ENCODE measurements around the gene ANO6. TPM values are rescaled to one million over a fixed set of nuclear protein-coding genes. Genes with fewer than 3 reads are reported as not detected.

The ANO6 gene
- total and polyA plus RNA-seq, 2 of the 4 experiments (the other 2 are of a cell fraction) = 21.6 to 41.0 TPM

- CTCF ChIA-PET = no interaction called here
- in situ Hi-C loops (cut with MboI; ENCODE audit: low sequenced_read_pairs) = loop anchor here (10.0 kb wide), 1 partner anchor 576 kb away; no protein-coding TSS in a partner anchor
- Histone ChIP-seq H4K91ac (ENCODE audit: insufficient read depth, low read depth, low read length) (no peak overlapping the region), H3K9ac (ENCODE audit: low read depth, low read length) (no peak overlapping the region), H3K18ac (ENCODE audit: low read depth, low read length) (no peak overlapping the region), H3K4me3 (ENCODE audit: insufficient read depth, low read depth, low read length) (no peak overlapping the region), H3K27me3 (ENCODE audit: control insufficient read depth, insufficient read depth, low read length) (peaks cover 3% of the 10 kb centered on the region; the same call in 1 of the 2 replicates), H3K4ac (ENCODE audit: low read depth, low read length) (no peak overlapping the region), H4K8ac (ENCODE audit: low read depth in 2 of 2, low read length in 2 of 2) (no peak overlapping the region), H3K14ac (replicated peaks; ENCODE audit: low read depth, low read length) (no peak overlapping the region), H2BK20ac (ENCODE audit: low read depth, low read length) (no peak overlapping the region), H2AK9ac (replicated peaks; ENCODE audit: low read depth, low read length, poor library complexity) (no peak overlapping the region), H3K4me2 (ENCODE audit: low read depth, low read length) (no peak overlapping the region), H3K4me1 (ENCODE audit: control insufficient read depth, insufficient read depth, low read length) (no peaks in the 10 kb centered on the region), H2BK15ac (ENCODE audit: low read depth, low read length) (no peak overlapping the region), H3K36me3 (ENCODE audit: control insufficient read depth, insufficient read depth, low read length) (no peaks in the 10 kb centered on the region), H2AK5ac (ENCODE audit: low read depth, low read length) (no peak overlapping the region), H3K9me3 (ENCODE audit: control insufficient read depth, insufficient read depth, low read length) (no peaks in the 10 kb centered on the region), H3K56ac (ENCODE audit: extremely low read depth, insufficient read depth, low read length) (no peak overlapping the region), H2AFZ (replicated peaks; ENCODE audit: low read length, poor library complexity) (no peak overlapping the region), H4K20me1 (ENCODE audit: insufficient read depth, low read length) (no peaks in the 10 kb centered on the region), H3K9me1 (ENCODE audit: insufficient read depth, low read length) (peaks cover 2% of the 10 kb centered on the region; the same call in 1 of the 2 replicates), H3K79me1 (ENCODE audit: low read depth in 1 of 2, low read length in 2 of 2) (no peaks in the 10 kb centered on the region), H2BK120ac (ENCODE audit: low read depth, low read length) (no peak overlapping the region), H3K27ac (ENCODE audit: insufficient read depth, low read length) (no peak overlapping the region), H2BK5ac (ENCODE audit: low read depth, low read length, poor library complexity, severe bottlenecking) (no peak overlapping the region), H3K23ac (ENCODE audit: low read depth, low read length) (no peak overlapping the region), H4K5ac (ENCODE audit: low read depth, low read length) (no peak overlapping the region)
- WGBS, 2 experiments (ENCODE audit: extremely low coverage in 2 of 2, insufficient read length in 1 of 2) = no CpG with 5 or more reads among the region's 2 CpGs
- TF ChIP-seq CEBPB (IDR thresholded peaks at IDR 0.05; ENCODE audit: low read depth, low read length) = no peak
- no peak for TF ChIP-seq CHD1 (IDR thresholded peaks at IDR 0.05; ENCODE audit: low read depth, low read length)
- no peak for TF ChIP-seq CTCF (conservative IDR thresholded peaks at IDR 0.05; ENCODE audit: low read depth, low read length)
- no peak for TF ChIP-seq FOS (IDR thresholded peaks at IDR 0.05; ENCODE audit: low read depth, low read length)
- TF ChIP-seq MAFK (IDR thresholded peaks at IDR 0.05; ENCODE audit: low read depth, low read length) = no peak
- no peak for TF ChIP-seq SMC3 (IDR thresholded peaks at IDR 0.05; ENCODE audit: low read depth, low read length)
- TF ChIP-seq RCOR1 (IDR thresholded peaks at IDR 0.05; ENCODE audit: insufficient replicate concordance, low read length) = no peak
- TF ChIP-seq USF2 (IDR thresholded peaks at IDR 0.05; ENCODE audit: low read depth, low read length) = no peak
- no peak for ATAC-seq (ENCODE audit: low read depth)
- no TSS peak for BruUV-seq (replicated peaks)
- intact Hi-C loops (cut with micrococcal nuclease) = no loop called here
- POLR2A ChIA-PET (ENCODE audit: unreplicated experiment) = no interaction called here
- no peak for DNase-seq
- dilution Hi-C loops (cut with HindIII; ENCODE audit: low sequenced_read_pairs, unreplicated experiment) = no loop called here
Measured at GRCh38 chr12:45168976-45169375, 46.9 kb upstream of the ANO6 start.

Data from IMR-90 (cell line).